ENCODE data around the gene HDGFL1.

The HDGFL1 gene
- total RNA-seq, result 0 to 0.13 reads per million in 2 donors

DNA sequence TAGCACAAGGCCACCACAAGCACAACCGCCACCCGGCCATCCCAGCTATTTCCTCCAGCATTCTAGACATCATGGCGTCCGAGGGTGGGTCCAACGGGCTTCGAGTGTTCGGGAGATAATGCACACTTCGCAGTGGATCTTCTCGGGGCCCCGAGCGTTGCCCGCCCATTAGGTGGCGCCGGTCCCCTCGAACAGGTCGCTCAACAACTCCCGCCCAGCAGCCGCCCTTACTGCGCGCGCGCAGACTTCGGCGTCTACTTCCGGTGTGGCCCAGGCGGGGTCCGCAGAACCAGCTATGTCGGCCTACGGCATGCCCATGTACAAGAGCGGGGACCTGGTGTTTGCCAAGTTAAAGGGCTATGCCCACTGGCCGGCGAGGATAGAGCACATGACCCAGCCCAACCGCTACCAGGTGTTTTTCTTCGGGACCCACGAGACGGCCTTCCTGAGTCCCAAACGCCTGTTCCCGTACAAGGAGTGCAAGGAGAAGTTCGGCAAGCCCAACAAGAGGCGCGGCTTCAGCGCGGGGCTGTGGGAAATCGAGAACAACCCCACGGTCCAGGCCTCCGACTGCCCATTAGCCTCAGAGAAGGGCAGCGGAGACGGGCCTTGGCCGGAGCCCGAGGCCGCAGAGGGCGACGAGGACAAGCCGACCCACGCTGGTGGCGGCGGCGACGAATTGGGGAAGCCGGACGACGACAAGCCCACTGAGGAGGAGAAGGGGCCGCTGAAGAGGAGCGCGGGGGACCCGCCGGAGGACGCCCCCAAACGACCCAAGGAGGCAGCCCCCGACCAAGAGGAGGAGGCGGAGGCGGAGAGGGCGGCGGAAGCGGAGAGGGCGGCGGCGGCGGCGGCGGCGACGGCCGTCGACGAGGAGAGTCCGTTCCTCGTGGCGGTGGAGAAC is at the start of gene HDGFL1:
Gene HDGFL1 (plus strand): TSS at position 286 of the 904 bp plus-strand sequence. CDS start 10 bp downstream, at position 296.
- DNase-seq, result peak; percentile 10

DNA sequence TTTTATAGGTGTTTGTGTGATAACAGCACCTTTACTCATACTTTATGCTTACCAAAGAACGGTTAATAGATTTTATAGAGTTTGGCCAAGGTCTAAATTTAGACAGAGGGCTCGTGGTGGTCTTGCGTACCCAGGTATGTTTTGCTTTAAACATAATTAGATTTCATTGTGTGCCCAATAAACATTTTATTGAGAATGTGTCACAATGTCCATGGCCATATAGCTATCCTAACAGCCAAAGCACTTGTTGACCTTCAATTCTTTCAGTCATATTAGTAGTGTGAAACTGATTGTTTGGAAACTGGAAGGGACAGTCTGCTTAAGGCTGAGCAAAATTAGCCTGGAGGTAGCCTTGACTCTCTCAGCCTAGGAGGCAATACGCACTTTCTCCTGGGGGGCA is 48.3 kb upstream of the HDGFL1 start:
- DNase-seq, result no peak

DNA sequence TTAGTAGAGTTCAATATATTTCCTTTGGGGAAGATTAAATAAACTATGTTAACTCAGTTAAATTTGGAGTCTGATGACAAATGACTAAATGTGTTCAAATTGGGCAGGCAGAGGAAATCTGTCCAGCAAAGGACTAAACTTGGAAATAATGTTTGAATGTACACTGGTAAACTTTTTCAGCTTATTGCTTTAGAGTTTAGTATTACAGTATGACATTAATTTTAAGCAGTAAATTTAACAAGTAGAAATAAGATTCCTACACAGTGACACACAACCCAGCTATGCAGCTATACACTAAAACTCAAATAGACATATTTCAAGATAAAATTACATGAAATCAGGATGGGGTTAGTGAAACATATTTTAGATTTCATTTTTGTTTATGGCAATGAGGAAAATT is 42.6 kb upstream of the HDGFL1 start:
- no peak for DNase-seq

DNA sequence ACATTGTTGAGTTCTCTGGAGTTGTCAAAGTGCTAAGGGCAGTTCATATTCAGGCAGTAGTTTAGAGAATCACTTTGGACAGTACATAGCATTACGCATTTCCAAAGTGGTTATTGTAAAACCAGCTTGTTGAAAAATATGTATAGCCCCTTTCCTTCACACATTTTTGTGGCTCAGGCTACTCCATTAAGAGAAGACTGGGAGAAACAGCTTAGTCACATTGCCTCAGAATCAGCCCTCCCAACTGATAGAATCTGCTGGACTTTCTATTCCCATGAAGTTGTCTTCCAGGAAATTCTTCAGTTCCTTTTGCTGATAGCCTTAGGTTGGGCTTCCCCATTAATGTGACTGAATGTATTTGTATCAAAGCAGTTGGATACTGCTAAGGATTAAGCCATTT is 39.5 kb upstream of the HDGFL1 start:
- DNase-seq, result no peak

- DNase-seq, result no peak
Measured at GRCh38 chr6:22530506-22530905, 38.9 kb upstream of the HDGFL1 start.

- no peak for DNase-seq
Measured at GRCh38 chr6:22536122-22536521, 33.2 kb upstream of the HDGFL1 start.

DNA sequence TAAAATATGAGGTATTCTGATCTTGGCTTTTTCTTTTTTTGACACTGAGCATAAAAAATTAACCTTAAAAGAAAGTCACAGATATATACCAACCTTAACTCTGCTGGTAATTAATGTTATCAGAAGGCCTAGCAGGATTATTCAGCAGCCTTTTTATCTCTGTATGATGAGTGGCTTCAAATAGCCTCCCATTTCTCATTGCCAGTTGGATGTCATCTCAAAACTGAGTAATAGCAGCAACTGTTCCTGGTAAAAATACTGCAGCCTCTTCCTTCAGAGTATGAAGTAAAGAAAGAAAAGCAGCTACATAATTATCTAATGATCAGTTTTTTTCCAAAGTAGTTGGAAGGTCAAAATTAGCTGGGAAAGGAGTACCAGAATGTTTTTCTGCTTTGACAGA is 24.9 kb upstream of the HDGFL1 start:
- DNase-seq, result no peak

GRCh38 chr6:22545051-22545450 is 24.3 kb upstream of the HDGFL1 start:
- DNase-seq, result no peak

DNA sequence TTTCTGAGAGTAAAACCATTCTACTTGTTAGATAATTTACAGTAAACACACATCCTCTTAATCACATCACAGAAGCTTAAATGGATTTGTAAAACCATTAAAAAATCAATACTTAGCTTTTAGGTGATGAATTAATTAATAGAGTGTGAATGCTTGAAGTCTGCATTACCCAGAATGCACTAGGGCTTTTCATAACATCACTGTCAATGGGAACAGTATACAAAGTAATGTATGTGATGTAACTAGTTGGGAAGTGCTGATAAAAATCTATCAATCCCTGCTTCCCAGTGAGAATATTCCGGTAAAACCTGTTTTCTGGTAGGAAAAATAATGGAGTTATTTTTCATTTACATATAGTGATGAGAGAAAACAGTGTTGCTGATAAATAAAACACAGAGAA is 23.1 kb upstream of the HDGFL1 start:
- DNase-seq, result no peak

DNA sequence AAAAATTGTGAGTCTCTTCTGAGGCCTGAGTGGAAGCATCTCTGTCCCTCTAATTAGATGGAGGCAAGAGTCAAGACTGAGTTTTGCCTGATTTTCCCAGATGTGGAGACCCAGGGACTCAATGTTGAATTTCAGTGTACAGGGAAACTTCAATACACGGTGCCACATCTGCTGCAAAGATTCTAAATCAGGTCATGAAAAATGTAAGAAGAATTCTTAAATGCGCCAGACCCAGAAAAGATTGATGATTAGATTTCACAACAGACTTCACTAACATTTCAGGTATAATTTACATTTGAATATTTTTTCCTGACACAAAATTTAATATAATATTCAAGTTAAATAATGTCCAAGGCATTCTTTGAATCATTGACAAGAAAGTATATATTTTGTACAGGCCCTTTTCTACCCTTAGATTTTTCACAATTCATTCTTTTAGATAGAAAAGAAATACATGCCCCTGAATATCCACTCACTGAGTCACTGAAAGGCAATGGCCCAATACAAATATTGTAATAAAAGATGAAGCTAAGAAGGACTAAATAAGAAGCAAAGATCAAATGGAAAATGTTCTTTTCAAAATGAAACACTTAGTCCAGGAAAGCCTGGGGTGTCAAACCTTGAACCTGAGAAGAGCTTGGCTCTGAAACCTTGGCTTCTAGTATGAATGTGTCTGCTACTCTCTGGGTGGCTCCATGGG is 18.2 kb upstream of the HDGFL1 start:
- DNase-seq, result no peak

GRCh38 chr6:22556266-22556665 is 13.1 kb upstream of the HDGFL1 start:
- DNase-seq, result no peak

GRCh38 chr6:22557007-22557406 is 12.4 kb upstream of the HDGFL1 start:
- no peak for DNase-seq

DNA sequence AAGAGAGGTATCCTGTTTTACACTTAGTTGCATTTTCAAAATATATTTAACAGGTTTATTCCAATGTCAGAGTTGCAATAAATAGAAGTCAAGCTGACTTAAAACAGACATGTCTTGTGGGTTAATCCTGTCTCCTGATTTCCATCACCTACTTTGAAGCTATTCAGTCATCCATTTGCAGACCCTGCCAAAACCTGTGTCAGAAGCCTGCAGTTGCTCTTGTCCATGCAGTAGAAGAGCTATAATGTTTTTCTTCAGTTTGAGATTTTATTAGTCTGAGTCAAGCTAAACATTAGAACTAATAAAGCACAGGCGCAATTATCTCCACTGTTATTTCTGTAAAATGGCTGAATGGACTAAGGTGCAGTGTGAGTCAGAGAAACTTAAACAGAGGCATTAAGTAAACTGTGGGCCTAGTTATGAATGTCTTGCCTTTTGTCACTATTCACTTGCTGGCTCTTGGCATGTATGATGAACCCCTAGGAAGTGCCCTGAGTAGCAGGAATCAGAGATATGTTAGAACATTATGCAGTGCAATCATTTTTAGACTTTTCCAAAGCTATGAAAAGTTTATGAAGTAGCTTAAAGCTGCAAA is 11.0 kb upstream of the HDGFL1 start:
- no peak for DNase-seq

DNA sequence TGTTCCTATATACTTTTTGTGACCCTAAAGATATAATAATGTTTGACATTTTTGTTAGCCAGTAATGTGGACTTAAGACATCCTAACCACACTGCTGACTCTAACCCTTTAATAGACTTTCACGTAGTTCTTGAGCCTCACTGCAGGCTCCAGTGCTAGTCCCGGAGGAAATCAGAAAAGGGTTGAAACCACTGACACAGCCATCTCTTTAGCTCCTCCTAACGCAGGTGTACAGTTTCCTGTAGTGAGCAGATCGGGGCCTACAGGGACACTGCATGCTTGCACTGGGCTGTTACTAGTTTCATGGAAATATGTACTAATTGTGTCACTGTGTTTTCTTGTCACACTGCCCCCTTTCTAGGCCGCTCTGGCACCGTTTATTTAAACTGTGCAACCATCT is 512 bp upstream of the HDGFL1 start:
- DNase-seq, result no peak

DNA sequence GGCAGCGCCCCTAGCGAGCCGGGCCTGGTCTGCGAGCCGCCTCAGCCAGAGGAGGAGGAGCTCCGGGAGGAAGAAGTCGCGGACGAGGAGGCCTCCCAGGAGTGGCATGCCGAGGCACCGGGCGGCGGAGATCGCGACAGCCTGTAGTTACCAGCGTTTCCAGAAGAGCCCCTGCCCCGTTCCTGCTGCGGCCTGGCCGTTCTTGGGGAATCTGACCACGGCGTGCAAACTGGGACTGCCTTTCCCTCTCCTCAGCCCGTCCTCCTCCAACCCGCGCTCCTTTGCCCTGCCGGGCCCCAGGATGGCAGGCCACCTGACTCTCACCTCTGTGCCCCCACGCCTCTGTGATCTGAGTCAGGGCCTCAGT is 802 bp downstream of the HDGFL1 start:
- no peak for DNase-seq

- no peak for DNase-seq
Measured at GRCh38 chr6:22575190-22575589, 5.8 kb downstream of the HDGFL1 start.

DNA sequence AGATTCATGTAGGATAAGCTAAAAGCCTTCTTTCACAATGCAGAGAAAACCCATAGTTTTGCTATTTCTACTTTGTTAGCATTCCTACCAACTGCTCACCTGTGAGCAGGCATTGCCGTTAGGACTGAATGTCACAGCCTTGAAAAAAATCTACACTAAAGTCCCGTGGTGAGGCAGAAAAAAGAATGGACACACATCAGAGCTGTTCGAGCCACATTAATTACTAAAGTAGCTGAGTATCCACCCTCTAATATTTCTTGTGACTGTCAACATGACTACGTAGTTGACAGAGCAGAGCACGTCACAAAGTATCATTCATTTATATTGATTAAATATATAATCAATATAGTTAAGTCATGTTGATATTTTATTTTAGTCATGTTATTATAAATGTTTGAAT is 10.1 kb downstream of the HDGFL1 start:
- no peak for DNase-seq

GRCh38 chr6:22580337-22580736 is 11.0 kb downstream of the HDGFL1 start:
- no peak for DNase-seq

GRCh38 chr6:22582417-22583205 is 13.2 kb downstream of the HDGFL1 start:
- no peak for DNase-seq

DNA sequence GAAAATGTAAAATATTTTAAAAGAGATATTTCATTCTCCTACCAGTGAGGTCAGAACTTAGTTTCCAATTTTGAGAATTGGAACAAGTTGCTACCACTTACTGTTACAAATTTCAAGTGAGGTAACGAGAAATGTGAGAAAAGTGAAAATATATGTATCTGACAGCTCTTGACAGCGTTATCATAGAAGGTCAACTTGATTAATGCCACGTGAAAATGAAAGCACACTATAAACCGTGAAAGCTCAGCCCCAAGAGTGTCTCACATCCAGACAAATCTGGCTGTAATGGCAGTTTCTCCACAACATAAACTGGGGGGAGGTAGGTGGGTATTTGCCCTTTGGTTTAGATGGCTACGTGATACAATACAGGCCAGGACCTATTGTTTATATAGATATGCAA is 13.9 kb downstream of the HDGFL1 start:
- DNase-seq, result no peak

- no peak for DNase-seq
Measured at GRCh38 chr6:22583927-22584326, 14.6 kb downstream of the HDGFL1 start.

DNA sequence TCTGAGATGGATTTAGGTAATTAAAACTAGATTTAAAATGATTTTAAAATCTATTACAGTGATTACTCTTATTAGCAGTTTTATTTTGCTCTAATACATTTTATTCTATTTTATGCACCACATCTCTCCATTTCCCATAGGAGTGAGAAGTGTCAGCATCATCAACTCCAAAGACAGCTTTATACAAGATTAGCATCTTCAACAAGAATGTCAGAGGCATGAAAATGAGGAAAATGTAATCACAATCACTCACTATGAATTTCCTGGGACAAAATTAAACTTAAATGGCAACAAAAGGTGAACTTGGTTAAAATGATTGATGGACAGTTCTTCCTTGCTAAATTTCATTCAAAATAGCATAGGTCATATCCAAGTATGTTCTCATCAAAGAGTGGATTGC is 19.8 kb downstream of the HDGFL1 start:
- no peak for DNase-seq

GRCh38 chr6:22590423-22590822 is 21.1 kb downstream of the HDGFL1 start:
- no peak for DNase-seq
